Left colon (tissue), 2 donors: ENCODE results near the gene MICAL1. TPM values are rescaled to one million over a fixed set of nuclear protein-coding genes. Genes with fewer than 3 reads are reported as not detected.
A peak's percentile ranks its signal among the peaks of the same experiment; 100 is the strongest.

ENCODE experiments used
- ATAC-seq: fragments of 200-7000 bp; cut with Tn5 transposase; one replicate; pipeline ENCODE4 v1.9.1; 2020; ENCODE audit warnings: mild to moderate bottlenecking, moderate library complexity
- DNase-seq, 2 donors: peaks; one replicate each; pipeline ENCODE4 v3.0.0-alpha.2; 2020
- intact Hi-C, 2 donors: fragments of 100-400 bp; cut with DNase I in 1 of 2; cut with micrococcal nuclease in 1 of 2; formaldehyde crosslinking; loops; one replicate each; pipeline versions ENCODE4 v1.11.2 to v1.14.0; 2022; cut with DNase I, micrococcal nuclease
- total RNA-seq, 2 donors: library from RNA; stranded (reverse); fragmentation: NEBNext Ultra II Directional; extraction: Animal tissue kit (Norgen Biotek cat#: 25700); gene quantifications; one replicate each; pipeline ENCODE4 v1.2.1, GENCODE V29; 2021
- donor health status: DM: no; HTN: no; CAD: no.
- donor health status: DM: yes; HTN: yes; CAD: no.

The MICAL1 gene
- total RNA-seq, 2 donors from 2014 or later, result 62.7 to 63.9 TPM

- ATAC-seq (peak; percentile 57), DNase-seq (peak; percentile 62 to 63)
- intact Hi-C loops, result no loop called here
These were observed 1.4 kb upstream of the MICAL1 start for GRCh38 chr6:109456710-109457561.

DNA sequence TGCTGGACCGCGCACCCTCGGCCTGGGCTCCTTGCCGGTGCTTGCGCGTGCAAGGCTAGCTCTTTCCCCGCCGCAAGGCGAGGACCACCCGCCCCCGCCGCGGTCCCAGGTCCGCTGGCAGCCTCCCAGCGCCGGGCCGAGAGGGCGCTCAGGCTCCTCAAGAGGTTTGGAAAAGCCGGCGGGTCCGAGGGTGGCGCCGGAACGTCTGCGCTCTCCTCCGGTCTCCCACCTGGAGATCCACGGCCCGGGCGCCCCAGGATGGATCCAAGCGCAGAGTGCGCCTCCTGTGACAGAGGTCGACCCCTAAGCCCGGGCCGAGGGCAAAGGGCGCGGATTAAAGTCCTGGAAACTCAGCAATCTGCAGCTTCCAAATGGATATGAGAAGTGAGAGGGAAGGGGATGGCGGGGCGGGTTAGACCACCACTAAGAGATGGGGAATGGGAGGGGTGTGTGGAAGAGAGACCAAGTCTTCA, 575 bp upstream of the MICAL1 start:
- DNase-seq (no peak), ATAC-seq (peak; percentile 22)
- intact Hi-C loops, result no loop called here

- ATAC-seq (peak; percentile 50), DNase-seq (peak; percentile 58 to 64)
- intact Hi-C loops, result no loop called here
These were observed 806 bp downstream of the MICAL1 start for GRCh38 chr6:109454496-109455436.

DNA sequence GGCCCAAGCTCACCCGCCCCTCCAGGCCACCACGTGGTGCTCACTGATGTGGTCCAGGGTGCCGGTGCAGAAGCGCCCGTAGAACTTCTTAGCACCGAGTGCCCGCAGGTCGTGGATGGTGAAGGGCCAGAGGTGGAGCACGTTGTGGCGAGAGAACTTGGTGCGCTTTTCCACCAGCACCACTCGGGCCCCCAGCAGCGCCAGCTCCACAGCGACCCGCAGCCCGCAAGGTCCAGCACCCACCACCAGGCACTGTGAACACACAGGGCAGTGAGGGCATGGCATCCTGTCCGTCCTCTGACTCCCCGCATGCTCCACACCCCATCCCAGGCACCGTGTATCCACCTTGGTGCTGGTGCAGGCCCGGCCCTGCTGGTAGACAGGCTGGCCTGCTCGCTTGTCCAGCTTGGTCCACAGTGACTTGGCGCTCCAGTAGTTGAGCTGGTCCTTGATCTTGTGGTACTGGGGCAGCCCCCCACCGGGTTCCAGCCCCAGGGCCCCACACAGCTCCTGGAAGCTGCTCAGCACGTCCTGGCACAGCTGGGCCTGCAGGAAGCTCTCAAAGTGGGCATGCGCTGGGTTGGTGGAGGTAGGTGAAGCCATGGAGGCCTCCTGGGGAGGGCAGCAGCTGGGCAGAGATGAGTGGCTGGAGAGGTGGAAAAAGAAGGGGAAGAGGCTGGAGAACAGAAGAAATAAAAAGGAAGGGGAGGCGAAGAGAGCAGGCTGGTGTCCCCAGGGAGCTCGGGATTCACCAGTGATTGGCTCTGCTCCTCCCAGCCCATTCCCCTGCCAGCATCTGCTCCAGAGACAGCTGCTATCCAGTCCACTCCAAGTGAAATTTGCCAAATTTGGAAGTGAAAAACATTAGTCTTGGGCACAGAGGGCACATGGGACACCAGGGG, 1.7 kb downstream of the MICAL1 start:
- DNase-seq (no peak), ATAC-seq (no peak)
- intact Hi-C loops, result no loop called here

DNA sequence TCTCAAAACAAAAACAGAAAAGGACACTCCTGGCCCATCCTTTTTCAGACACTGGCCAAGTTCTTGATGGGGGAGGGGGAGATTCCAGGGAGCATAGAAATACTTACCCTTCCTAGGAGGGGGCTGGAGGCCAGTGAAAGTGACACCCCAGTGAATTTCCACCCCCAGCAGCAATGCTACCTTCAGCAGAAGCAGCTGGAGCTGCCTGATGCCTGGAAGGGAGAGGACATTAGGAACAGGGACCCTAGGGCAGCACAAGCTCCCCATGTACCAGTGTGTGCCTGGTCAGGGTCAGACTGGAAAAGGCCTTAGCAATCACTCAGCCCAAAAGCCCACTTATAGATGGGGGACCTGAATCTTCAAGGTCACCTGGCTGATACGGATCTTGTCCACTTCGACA, 2.4 kb downstream of the MICAL1 start:
- no peak for ATAC-seq
- DNase-seq, result no peak
- intact Hi-C loops, result no loop called here

GRCh38 chr6:109452181-109452580, 3.4 kb downstream of the MICAL1 start:
- intact Hi-C loops, result no loop called here
- DNase-seq (no peak), ATAC-seq (no peak)

- intact Hi-C loops, result no loop called here
- DNase-seq (no peak), ATAC-seq (no peak)
These were observed 4.2 kb downstream of the MICAL1 start for GRCh38 chr6:109451376-109451775.

DNA sequence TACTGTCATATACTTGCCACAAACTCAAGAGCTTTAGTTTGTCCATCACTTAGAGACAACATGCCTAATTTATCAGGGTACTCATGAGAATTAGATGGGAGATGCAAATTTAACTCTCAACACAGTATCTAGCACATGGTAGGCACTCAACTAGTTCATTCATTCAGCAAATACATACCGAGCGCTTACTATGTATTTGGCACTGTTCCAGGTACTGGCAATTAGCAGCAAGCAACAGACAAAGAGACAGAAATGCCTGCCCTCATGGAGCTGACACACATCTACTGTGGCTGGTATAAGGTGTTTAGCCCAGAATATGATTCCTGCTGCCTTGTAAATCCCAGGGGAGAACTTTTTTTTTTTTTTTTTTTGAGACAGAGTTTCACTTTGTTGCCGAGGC, 4.8 kb downstream of the MICAL1 start:
- ATAC-seq, result no peak
- intact Hi-C loops, result no loop called here
- DNase-seq, result no peak

DNA sequence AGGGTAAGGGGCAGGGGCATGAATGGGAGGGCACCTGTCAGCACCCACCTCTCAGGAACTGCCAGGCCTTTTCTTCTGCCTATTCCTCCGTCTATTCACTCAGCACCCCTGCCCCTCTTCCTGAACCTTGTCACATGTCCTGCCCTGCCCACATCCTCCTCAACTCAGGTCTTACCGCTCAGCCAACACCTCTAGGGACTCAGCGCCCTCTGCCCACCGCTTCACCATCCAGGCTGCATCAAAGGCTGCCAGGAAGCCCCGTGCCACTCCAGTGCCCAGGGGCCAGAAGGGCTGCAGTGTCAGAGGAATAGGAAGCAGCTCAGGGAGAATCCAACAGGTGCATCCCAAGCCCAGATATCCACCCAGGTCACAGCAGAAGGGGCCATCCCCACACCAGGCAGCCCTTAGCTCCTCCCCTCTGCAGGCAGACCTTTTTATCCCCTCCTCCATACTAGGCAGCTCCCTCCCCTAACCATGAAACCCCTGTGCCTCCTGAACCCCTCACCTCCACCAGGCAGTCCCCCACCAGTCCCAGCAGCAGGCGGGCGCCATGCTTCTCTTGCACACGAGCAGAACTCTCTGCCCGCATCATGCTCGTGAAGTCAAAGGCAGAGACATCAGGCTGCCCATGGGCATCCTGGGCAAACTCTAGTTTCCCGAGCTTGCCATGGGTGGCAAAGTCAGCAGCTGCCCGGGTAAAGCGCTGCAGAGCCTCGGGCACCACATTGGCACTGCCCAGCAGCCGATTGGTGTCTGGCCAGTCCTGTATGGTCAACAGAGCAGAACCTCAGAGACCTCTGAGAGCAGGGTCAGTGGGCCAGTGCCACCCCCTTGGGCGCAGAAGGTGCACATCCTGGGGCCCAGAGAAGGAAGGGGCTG, 5.5 kb downstream of the MICAL1 start:
- DNase-seq, result peak in 1 of 2 donors; percentile 32
- intact Hi-C loops, result no loop called here

GRCh38 chr6:109449064-109449794, 6.3 kb downstream of the MICAL1 start:
- intact Hi-C loops, result no loop called here
- DNase-seq, result no peak
- no peak for ATAC-seq

More for the DNA sequence above, 5.5 kb downstream of the MICAL1 start:
- no peak for ATAC-seq

- intact Hi-C loops, result no loop called here
- ATAC-seq, result no peak
- DNase-seq, result no peak
These were observed 7.0 kb downstream of the MICAL1 start for GRCh38 chr6:109448615-109449014.

DNA sequence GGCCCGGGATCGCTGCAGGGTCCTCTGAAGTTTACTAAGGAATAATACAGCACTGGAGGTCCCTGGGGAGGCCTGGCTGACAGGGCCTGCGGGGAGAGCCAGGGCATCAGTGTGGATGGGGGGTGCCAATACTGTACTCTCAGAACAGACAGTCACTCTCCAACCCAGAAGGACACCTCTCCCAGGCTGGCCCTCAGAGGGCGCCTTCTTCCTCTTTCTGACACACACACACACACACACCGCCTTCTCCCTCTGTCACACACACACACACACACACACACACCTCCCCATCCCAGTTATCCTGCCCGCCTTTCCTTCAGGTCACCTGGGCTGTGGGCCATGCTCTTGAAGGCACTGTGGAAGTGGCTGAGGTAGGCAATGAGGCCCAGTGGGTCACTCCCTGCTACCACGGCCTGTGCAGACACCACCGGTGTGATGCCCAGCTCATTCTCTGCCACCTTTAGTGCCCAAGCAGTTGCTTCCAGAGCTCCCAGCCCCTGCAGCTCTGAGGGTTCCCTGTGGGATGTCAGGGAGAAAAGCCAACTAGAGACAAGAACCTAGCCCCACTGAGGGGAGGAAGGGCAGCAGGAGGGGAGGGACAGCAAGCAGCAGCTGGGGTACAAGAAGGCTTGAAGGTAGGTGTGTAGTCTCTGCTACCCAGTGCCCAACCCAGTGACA, 7.6 kb downstream of the MICAL1 start:
- intact Hi-C loops, result no loop called here
- ATAC-seq, result peak; percentile 43
- DNase-seq, result peak in 1 of 2 donors; percentile 49

GRCh38 chr6:109447087-109447486, 8.5 kb downstream of the MICAL1 start:
- DNase-seq (no peak), ATAC-seq (no peak)
- intact Hi-C loops, result no loop called here

GRCh38 chr6:109446541-109446940, 9.0 kb downstream of the MICAL1 start:
- intact Hi-C loops, result no loop called here
- DNase-seq, result no peak
- ATAC-seq, result no peak

- intact Hi-C loops, result no loop called here
- peak; percentile 53 to 58 for DNase-seq
- peak; percentile 57 for ATAC-seq
These were observed 9.5 kb downstream of the MICAL1 start for GRCh38 chr6:109446072-109446471.

GRCh38 chr6:109445382-109445781, 10.2 kb downstream of the MICAL1 start:
- ATAC-seq, result no peak
- intact Hi-C loops, result no loop called here

More at GRCh38 chr6:109445382-109445781, 10.2 kb downstream of the MICAL1 start:
- no peak for DNase-seq
